Measurements from ENCODE around the gene PTP4A2.
"Not testable (repeated sequence)": the region's sequence is repeated elsewhere in the genome, so short reads cannot be mapped to it uniquely, and the experiment has no call there.

Gene PTP4A2

GRCh38 chr1:31924839-31925238 is 13.3 kb downstream of the PTP4A2 start:
- no peak for DNase-seq (ENCODE audit: low read depth in 2 of 2)

DNA sequence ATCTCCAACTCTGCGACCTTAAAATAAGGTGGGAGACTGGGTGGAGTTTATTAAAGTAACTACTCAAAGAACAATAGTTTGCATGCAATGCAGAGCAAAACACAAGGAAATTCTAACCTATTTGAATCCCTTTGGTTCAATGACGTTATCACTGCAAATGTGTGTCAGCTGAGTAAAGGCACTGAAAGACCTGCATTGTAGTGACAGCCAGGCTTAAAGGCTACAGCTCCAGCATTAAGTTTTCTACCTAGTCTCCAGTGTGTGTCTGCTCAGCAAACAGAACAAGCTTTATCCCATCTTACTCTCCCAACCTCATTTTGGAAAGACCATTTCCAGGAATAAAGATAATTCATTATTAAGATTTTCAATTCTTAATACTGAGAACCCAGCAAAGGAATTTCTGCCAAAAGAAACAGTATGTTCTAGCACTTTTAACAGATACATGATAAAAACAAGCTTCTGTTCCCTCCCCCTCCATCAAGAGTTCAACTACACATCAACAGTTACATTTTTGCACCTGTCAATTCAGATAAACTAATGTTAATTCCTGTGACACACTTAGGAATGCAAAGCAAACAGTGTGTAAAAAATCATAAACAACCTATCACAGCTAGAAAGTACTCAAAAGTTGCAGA is 14.2 kb downstream of the PTP4A2 start:
- DNase-seq (ENCODE audit: low read depth in 2 of 2) = no peak

DNA sequence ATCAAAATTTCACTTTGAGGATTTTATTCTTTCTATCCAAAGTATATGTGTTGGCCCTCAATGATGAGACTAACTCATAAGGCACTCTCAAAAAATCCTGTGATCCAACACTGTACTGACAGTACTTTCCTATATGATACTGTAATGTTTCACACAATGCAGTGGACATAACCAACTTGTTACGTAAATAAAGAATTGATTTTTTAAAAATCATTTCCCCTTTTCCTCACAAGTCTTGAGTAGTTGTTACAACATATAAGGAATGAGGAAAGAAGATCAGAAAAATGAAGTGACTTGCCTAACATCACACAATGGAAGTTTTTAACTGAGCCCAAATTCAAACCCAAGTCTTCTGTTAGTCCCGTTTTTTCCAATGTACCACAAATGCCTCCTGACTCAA is 17.2 kb downstream of the PTP4A2 start:
- no peak for DNase-seq (ENCODE audit: low read depth in 2 of 2)

GRCh38 chr1:31919591-31919990 is 18.6 kb downstream of the PTP4A2 start:
- no peak for DNase-seq (ENCODE audit: low read depth in 2 of 2)

DNA sequence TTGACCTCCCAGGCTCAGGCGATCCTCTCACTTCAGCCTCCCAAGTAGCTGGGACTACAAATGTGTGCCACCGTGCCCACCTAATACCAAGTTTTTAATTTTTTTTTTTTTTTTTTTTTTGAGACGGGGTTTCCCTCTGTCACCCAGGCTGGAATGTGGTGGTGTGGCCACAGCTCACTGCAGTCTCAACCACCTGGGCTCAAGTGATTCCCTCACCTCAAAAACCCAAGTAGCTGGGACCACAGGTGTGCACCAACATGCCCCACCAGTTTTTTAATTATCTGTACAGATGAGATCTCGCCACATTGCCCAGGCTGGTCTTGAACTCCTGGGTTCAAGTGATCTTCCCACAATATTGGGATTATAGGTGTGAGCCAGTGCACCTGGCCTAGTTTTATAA is 22.7 kb downstream of the PTP4A2 start:
- DNase-seq (ENCODE audit: low read depth in 2 of 2) = no peak

DNA sequence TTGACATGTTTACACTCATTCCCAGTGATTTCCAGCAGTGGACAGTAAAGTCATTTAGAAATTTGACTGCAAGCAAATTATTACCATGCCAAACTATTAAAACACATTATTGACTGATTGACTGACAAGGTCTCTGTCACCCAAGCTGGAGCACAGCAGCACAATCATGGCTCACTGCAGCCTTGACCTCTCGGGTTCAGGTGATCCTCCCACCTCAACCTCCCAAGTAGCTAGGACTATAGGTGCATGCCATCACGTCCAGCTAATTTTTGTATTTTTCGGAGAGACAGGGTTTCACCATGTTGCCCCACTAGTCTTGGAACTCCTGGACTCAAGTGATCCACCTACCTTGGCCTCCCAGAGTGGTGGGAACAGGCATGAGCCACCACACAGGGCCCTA is 24.2 kb downstream of the PTP4A2 start:
- no peak for DNase-seq (ENCODE audit: low read depth in 2 of 2)

- DNase-seq (ENCODE audit: low read depth in 2 of 2) = no peak
Observed at GRCh38 chr1:31912839-31913239, 25.3 kb downstream of the PTP4A2 start.

- no peak for DNase-seq (ENCODE audit: low read depth in 2 of 2)
Observed at GRCh38 chr1:31911994-31912780, 26.0 kb downstream of the PTP4A2 start.

DNA sequence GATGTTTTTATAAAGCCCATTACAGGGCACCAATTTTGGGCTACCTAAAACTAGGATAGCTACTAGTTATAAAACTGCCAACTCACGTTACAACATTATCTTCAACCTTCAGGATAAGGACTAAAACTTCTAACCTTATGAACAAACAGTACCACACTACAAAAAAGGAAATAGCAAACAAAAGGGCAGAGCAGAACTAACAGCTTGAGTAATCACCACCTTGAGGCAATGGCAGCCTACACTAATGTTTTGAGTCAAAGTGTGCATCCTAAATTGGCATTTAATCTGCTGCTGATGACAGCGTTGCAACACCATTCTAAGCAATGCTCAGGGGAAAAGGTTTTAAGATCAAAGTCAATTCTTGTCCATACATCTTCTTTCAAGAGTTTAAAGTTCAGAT is 27.2 kb downstream of the PTP4A2 start:
- no peak for DNase-seq (ENCODE audit: low read depth in 2 of 2)

GRCh38 chr1:31909691-31910090 is 28.5 kb downstream of the PTP4A2 start:
- no peak for DNase-seq (ENCODE audit: low read depth in 2 of 2)

- DNase-seq (ENCODE audit: low read depth in 2 of 2) = no peak
Observed at GRCh38 chr1:31906557-31906956, 31.6 kb downstream of the PTP4A2 start.

DNA sequence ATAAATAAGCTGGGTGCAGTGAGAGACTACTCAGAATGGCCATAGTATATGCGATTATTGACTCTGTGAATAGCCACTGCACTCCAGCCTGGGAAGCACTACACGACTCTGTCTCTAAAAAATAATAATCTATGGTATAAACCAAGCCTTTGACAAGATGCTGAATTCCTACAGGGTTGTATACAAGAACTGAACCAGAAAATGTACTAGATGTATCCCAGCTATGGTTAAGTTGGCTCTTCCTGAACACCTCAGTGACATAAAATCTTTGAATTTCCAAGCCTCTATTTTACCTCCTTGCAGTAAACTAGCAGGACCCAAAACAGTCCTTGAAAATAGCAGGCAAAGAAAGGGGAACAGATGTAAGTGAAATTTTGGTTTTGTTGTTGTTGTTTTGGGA is 32.5 kb downstream of the PTP4A2 start:
- no peak for DNase-seq (ENCODE audit: low read depth in 2 of 2)

GRCh38 chr1:31905093-31905509 is 33.1 kb downstream of the PTP4A2 start:
- no peak for DNase-seq (ENCODE audit: low read depth in 2 of 2)

- DNase-seq (ENCODE audit: low read depth in 2 of 2) = no peak
Observed at GRCh38 chr1:31904339-31905092, 33.7 kb downstream of the PTP4A2 start.

DNA sequence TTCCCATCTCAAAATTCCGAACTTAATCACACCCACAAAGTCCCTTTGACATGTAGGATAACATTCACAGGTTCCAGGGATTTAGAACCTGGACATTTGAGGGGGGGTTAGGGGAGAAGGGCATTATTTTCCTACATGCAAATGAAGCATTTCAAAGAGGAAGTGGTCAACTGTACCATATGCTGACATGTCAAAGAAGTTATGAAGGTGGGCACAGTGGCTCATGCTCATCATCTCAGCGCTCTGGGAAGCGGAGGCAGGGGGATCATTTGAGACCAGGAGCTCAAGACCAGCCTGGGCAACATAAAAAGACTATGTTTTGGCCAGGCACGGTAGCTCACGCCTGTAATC is 35.7 kb downstream of the PTP4A2 start:
- DNase-seq (ENCODE audit: low read depth in 2 of 2) = no peak

- no peak for DNase-seq (ENCODE audit: low read depth in 2 of 2)
Observed at GRCh38 chr1:31901838-31902509, 36.2 kb downstream of the PTP4A2 start.

GRCh38 chr1:31900790-31901189 is 37.4 kb downstream of the PTP4A2 start:
- no peak for DNase-seq (ENCODE audit: low read depth in 2 of 2)

- DNase-seq (ENCODE audit: low read depth in 2 of 2) = no peak
Observed at GRCh38 chr1:31897526-31898100, 40.6 kb downstream of the PTP4A2 start.

DNA sequence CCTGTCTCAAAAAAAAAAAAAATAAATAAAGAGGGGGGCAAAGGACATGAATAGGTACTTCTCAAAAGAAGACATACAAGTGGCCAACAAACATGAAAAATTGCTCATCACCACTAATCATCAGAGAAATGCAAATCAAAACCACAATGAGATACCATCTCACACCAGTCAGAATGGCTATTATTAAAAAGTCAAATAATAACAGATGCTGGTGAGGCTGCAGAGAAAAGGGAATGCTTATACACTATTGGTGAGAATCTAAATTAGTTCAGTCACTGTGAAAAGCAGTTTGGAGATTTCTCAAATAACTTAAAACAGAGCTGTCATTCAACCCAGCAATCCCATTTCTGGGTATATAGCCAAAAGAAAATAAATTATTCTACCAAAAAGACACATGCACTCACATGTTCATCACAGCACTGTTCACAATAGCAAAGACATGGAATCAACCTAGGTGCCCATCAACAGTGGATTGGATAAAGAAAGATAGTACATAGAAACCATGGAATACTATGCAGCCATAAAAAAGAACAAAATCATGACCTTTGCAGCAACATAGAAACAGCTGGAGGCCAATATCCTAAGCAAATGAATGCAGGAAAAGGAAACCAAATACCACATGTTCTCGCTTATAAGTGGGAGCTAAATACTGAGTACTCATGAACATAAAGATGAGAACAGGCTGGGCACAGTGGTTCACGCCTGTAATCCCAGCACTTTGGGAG is 42.5 kb downstream of the PTP4A2 start:
- DNase-seq (ENCODE audit: low read depth in 2 of 2) = not testable (repeated sequence)

- no peak for DNase-seq (ENCODE audit: low read depth in 2 of 2)
Observed at GRCh38 chr1:31891280-31891679, 46.9 kb downstream of the PTP4A2 start.

GRCh38 chr1:31888291-31888690 is 49.9 kb downstream of the PTP4A2 start:
- no peak for DNase-seq (ENCODE audit: low read depth in 2 of 2)
